OCI-LY7 (cell line): ENCODE results near the gene ISCU. TPM values are rescaled to one million over a fixed set of nuclear protein-coding genes. Genes with fewer than 3 reads are reported as not detected.

Source experiments
- BruUV-seq: library from RNA; stranded (reverse); fragments of 400-500 nt; replicated peaks from 2 replicates; lab custom pipeline; 2021; lab: Mats Ljungman, UMichigan
- CTCF ChIA-PET: fragments of 300-600 bp; sonication (Branson Sonifier 250); formaldehyde crosslinking; loops from one replicate; lab custom pipeline; 2022; ENCODE audit warnings: antibody characterized with exemption; ENCODE audit not compliant: unreplicated experiment; lab: Charles Lee
- POLR2A ChIA-PET: fragments of 300-600 bp; sonication (Branson Sonifier 250); formaldehyde crosslinking; loops from one replicate; lab custom pipeline; 2022; ENCODE audit warnings: antibody characterized with exemption; lab: Charles Lee
- DNase-seq: peaks from one replicate; pipeline ENCODE4 v3.0.0-alpha.2; 2015; ENCODE audit warnings: low spot score
- H2AFZ ChIP-seq: fragments of 200-600 bp; sonication (generic), shearing (Covaris generic); 2 replicates; pipeline ENCODE4 v1.6.1; 2014; ENCODE audit warnings: mild to moderate bottlenecking, antibody characterized with exemption, low read length, moderate library complexity
- H3K27ac ChIP-seq: fragments of 200-600 bp; sonication (generic); 2 replicates; pipeline ENCODE4 v1.5.1; 2014; ENCODE audit warnings: mixed run types, low read depth, mild to moderate bottlenecking, moderate library complexity, low read length, inconsistent platforms; ENCODE audit not compliant: poor library complexity, severe bottlenecking
- H3K36me3 ChIP-seq: fragments of 200-600 bp; sonication (generic); 2 replicates; pipeline ENCODE4 v1.6.1; 2014; ENCODE audit warnings: mild to moderate bottlenecking, antibody characterized with exemption, low read length, moderate library complexity, mixed read lengths; ENCODE audit not compliant: insufficient read depth
- H3K4me1 ChIP-seq: fragments of 200-600 bp; sonication (generic); 2 replicates; pipeline ENCODE4 v1.5.1; 2014; ENCODE audit warnings: mild to moderate bottlenecking, low read length; ENCODE audit not compliant: insufficient read depth, poor library complexity, severe bottlenecking
- H3K4me2 ChIP-seq: fragments of 200-600 bp; sonication (generic); 2 replicates; pipeline ENCODE4 v1.6.1; 2014; ENCODE audit warnings: mild to moderate bottlenecking, low read length
- H3K4me3 ChIP-seq: fragments of 200-600 bp; sonication (generic); 2 replicates; pipeline ENCODE4 v1.5.1; 2014; ENCODE audit warnings: mild to moderate bottlenecking, low read depth, low read length; ENCODE audit not compliant: poor library complexity, severe bottlenecking
- H3K79me2 ChIP-seq: fragments of 200-600 bp; sonication (generic); 2 replicates; pipeline ENCODE4 v1.6.1; 2016; ENCODE audit warnings: low read depth, mild to moderate bottlenecking, low read length, moderate library complexity, mixed read lengths; ENCODE audit not compliant: insufficient read depth
- H3K9me2 ChIP-seq: fragments of 200-600 bp; sonication (generic); 2 replicates; pipeline ENCODE4 v1.6.1; 2016; ENCODE audit warnings: mild to moderate bottlenecking, low read length, mixed read lengths; ENCODE audit not compliant: insufficient read depth
- H3K9me3 ChIP-seq: fragments of 200-600 bp; sonication (generic); 2 replicates; pipeline ENCODE4 v1.6.1; 2014; ENCODE audit warnings: mild to moderate bottlenecking, mixed run types, low read length, mixed read lengths
- H4K20me1 ChIP-seq: fragments of 200-600 bp; sonication (generic); 2 replicates; pipeline ENCODE4 v1.6.1; 2014; ENCODE audit warnings: mild to moderate bottlenecking, antibody characterized with exemption, low read length, moderate library complexity, mixed read lengths; ENCODE audit not compliant: insufficient read depth
- EZH2phosphoT487 ChIP-seq: fragments of 200-600 bp; sonication (generic); IDR thresholded peaks from 2 replicates; pipeline ENCODE4 v1.6.1; 2018; ENCODE audit warnings: low read depth, borderline replicate concordance, mild to moderate bottlenecking, mixed run types, antibody characterized with exemption, low read length, moderate library complexity, mixed read lengths
- intact Hi-C: fragments of 100-400 bp; cut with micrococcal nuclease; formaldehyde crosslinking; loops from one replicate; pipeline ENCODE4 v1.10.0; 2022; ENCODE audit not compliant: unreplicated experiment
- total RNA-seq, 2 experiments: library from RNA; depleted of rRNA in 1 of 2; stranded (reverse); fragments of >200 nt in 1 of 2; shearing (Covaris generic) in 1 of 2; gene quantifications; 2 replicates each; pipeline ENCODE4 v1.2.3, GENCODE V29; 2014 to 2022
- TF ChIP-seq, protein P1 (sequence below): fragments of 200-600 bp; sonication (generic); conservative IDR thresholded peaks from 2 replicates; pipeline ENCODE4 v1.5.1; 2014; ENCODE audit warnings: mild to moderate bottlenecking, antibody characterized with exemption, low read length, moderate library complexity, mixed read lengths

The ISCU gene
- total RNA-seq, 2 experiments from 2014 or later: 123 to 146 TPM

DNA sequence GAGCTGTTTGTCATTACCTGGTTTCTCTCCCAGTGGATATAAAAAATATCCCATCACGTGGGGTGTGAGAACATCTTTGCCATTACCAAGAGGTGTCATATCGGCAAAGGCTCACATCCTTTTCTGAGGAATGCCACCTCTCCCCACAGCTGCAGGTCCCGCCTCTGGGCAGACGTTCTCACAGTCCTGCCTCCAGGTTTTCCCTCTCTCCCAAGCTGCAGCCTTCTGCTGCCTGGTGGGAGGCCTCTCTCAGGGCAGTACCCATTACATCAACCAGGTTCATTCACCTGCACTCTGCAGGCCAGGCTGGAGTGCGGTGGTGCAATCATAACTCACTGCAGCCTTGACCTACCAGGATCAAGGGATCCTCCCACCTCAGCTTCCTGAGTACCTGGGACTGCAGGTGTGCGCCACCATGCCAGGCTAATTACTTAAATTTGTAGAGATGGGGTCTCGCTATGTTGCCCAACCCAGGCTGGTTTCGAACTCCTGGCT is 50.4 kb downstream of the ISCU start:
- Histone ChIP-seq H4K20me1 (no peaks in the 10 kb centered on the region), H3K79me2 (no peaks in the 10 kb centered on the region), H3K4me2 (no peak overlapping the region), H3K4me3 (no peak overlapping the region), H3K9me2 (no peaks in the 10 kb centered on the region), H3K27ac (no peak overlapping the region), H3K36me3 (no peaks in the 10 kb centered on the region), H3K4me1 (peaks cover 20% of the 10 kb centered on the region), H2AFZ (no peak overlapping the region), H3K9me3 (peaks cover 12% of the 10 kb centered on the region)
- DNase-seq: no peak
- BruUV-seq: no TSS peak
- TF ChIP-seq EZH2phosphoT487: no peak
- TF ChIP-seq, protein P1, sequence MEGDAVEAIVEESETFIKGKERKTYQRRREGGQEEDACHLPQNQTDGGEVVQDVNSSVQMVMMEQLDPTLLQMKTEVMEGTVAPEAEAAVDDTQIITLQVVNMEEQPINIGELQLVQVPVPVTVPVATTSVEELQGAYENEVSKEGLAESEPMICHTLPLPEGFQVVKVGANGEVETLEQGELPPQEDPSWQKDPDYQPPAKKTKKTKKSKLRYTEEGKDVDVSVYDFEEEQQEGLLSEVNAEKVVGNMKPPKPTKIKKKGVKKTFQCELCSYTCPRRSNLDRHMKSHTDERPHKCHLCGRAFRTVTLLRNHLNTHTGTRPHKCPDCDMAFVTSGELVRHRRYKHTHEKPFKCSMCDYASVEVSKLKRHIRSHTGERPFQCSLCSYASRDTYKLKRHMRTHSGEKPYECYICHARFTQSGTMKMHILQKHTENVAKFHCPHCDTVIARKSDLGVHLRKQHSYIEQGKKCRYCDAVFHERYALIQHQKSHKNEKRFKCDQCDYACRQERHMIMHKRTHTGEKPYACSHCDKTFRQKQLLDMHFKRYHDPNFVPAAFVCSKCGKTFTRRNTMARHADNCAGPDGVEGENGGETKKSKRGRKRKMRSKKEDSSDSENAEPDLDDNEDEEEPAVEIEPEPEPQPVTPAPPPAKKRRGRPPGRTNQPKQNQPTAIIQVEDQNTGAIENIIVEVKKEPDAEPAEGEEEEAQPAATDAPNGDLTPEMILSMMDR: no peak
- intact Hi-C loops: loop anchor here (1.0 kb wide), 1 partner anchor 190 kb away; no protein-coding TSS in a partner anchor
- CTCF ChIA-PET: interaction anchor here (0.7 to 1.2 kb wide), 2 partner anchors 8 to 338 kb away, joined by 3 read pairs; no protein-coding TSS in a partner anchor
- POLR2A ChIA-PET: interaction anchor here (0.6 to 1.8 kb wide), 5 partner anchors 12 to 133 kb away, joined by 3 to 7 read pairs (median 4); partner anchors contain the start of gene SELPLG

DNA sequence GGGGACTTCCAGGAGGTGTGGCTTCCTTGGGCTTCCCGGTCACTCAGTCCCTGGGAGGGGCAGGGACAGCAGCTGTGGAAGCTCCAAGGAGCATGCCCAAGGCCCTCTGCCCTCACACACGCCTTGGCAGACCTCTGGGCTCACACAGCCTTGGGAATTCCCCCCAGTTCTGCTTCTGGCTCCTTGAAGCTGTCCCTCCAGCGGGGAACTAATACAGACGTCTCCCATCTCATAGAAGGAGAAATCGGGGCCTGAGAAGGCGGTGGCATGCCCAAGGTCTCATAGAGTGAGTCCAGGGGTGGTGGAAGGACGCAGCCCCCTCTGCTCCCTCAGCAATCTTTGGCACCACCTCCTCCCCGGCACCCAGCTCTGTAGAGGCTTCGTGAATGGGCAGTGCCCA is 51.2 kb downstream of the ISCU start:
- Histone ChIP-seq H3K4me2 (no peak overlapping the region), H4K20me1 (no peaks in the 10 kb centered on the region), H3K9me2 (no peaks in the 10 kb centered on the region), H3K79me2 (no peaks in the 10 kb centered on the region), H3K4me1 (peaks cover 27% of the 10 kb centered on the region), H3K27ac (no peak overlapping the region), H3K9me3 (peaks cover 12% of the 10 kb centered on the region), H3K36me3 (no peaks in the 10 kb centered on the region), H3K4me3 (no peak overlapping the region), H2AFZ (no peak overlapping the region)
- TF ChIP-seq, protein P1: no peak
- TF ChIP-seq EZH2phosphoT487: no peak
- BruUV-seq: no TSS peak
- CTCF ChIA-PET: interaction anchor here (1.2 kb wide), 1 partner anchor 337 kb away, joined by 3 read pairs; no protein-coding TSS in a partner anchor
- intact Hi-C loops: no loop called here
- POLR2A ChIA-PET: interaction anchor here (1.8 kb wide), 1 partner anchor 22 kb away, joined by 7 read pairs; no protein-coding TSS in a partner anchor
- DNase-seq: no peak

DNA sequence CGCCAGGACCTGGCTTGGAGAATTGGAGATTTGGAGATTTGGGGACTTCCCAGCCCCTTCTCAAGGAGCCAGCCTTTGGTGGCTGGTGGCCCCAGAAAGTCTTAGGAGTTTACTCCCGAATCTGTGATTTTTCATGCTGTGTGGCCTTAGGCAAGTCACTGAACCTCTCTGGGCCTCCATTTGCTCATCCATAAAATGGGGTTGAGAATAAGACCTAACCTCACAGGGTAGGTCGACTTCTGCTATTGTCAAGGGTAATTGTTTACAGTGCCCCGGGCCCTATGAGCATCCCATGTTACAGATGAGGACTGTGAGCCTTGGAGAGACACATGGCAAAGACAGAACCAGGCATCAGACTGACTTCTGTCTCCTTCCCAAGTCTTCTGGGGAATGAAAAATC is 51.6 kb downstream of the ISCU start:
- no peak overlapping the region for H2AFZ ChIP-seq
- intact Hi-C loops: no loop called here
- no TSS peak for BruUV-seq
- TF ChIP-seq, protein P1: no peak
- no peak for TF ChIP-seq EZH2phosphoT487
- no peaks in the 10 kb centered on the region for H3K79me2 ChIP-seq
- no peak overlapping the region for H3K4me3 ChIP-seq
- ChIA-PET CTCF (no interaction called here), POLR2A (interaction anchor here (1.8 kb wide), 1 partner anchor 22 kb away, joined by 7 read pairs; no protein-coding TSS in a partner anchor)
- H3K4me2 ChIP-seq: no peak overlapping the region
- no peaks in the 10 kb centered on the region for H4K20me1 ChIP-seq
- H3K27ac ChIP-seq: no peak overlapping the region
- H3K9me2 ChIP-seq: no peaks in the 10 kb centered on the region
- H3K4me1 ChIP-seq: peaks cover 30% of the 10 kb centered on the region
- H3K36me3 ChIP-seq: no peaks in the 10 kb centered on the region
- peaks cover 12% of the 10 kb centered on the region for H3K9me3 ChIP-seq
- DNase-seq: no peak
